IMR-90 (cell line): ENCODE measurements around the gene RGMB. TPM values are rescaled to one million over a fixed set of nuclear protein-coding genes. Genes with fewer than 3 reads are reported as not detected.
A peak's percentile ranks its signal among the peaks of the same experiment; 100 is the strongest.

Experiments used
- ATAC-seq: fragments of 200-7000 bp; cut with Tn5 transposase; 2 replicates; pipeline ENCODE4 v1.9.1; 2020; ENCODE audit warnings: low read depth, mild to moderate bottlenecking, moderate library complexity
- BruUV-seq: library from RNA; stranded (reverse); fragments of 400-500 nt; replicated peaks from 2 replicates; lab custom pipeline; 2021; lab: Mats Ljungman, UMichigan
- CTCF ChIA-PET: fragments of 300-600 bp; formaldehyde crosslinking; extraction: SDS; loops from one replicate; lab custom pipeline; 2021; ENCODE audit warnings: antibody characterized with exemption; lab: Yijun Ruan, JAX
- POLR2A ChIA-PET: fragments of 300-600 bp; sonication (Branson Sonifier 250); formaldehyde crosslinking; loops from one replicate; lab custom pipeline; 2022; ENCODE audit warnings: antibody characterized with exemption; ENCODE audit not compliant: unreplicated experiment; lab: Charles Lee
- DNase-seq: peaks from one replicate; pipeline ENCODE4 v3.0.0; 2013
- H2AFZ ChIP-seq: replicated peaks from 2 replicates; pipeline ENCODE3; 2013; ENCODE audit warnings: low read length, mild to moderate bottlenecking; ENCODE audit not compliant: poor library complexity
- H2AK5ac ChIP-seq: 2 replicates; pipeline ENCODE4 v1.6.1; 2013; ENCODE audit warnings: low read depth, low read length, inconsistent platforms
- H2AK9ac ChIP-seq: replicated peaks from 2 replicates; pipeline ENCODE3; 2013; ENCODE audit warnings: mild to moderate bottlenecking, low read depth, low read length, moderate library complexity; ENCODE audit not compliant: poor library complexity
- H2BK120ac ChIP-seq: 2 replicates; pipeline ENCODE4 v1.6.1; 2013; ENCODE audit warnings: low read depth, low read length, inconsistent platforms
- H2BK15ac ChIP-seq: 3 replicates; pipeline ENCODE4 v1.6.1; 2013; ENCODE audit warnings: low read depth, low read length, inconsistent platforms
- H2BK20ac ChIP-seq: 2 replicates; pipeline ENCODE4 v1.6.1; 2013; ENCODE audit warnings: low read depth, mild to moderate bottlenecking, inconsistent platforms, low read length, moderate library complexity
- H2BK5ac ChIP-seq: 2 replicates; pipeline ENCODE4 v1.6.1; 2013; ENCODE audit warnings: mild to moderate bottlenecking, low read depth, low read length, inconsistent platforms; ENCODE audit not compliant: poor library complexity, severe bottlenecking
- H3K14ac ChIP-seq: replicated peaks from 2 replicates; pipeline ENCODE4 v1.6.1; 2013; ENCODE audit warnings: low read depth, low read length, inconsistent platforms
- H3K18ac ChIP-seq: 2 replicates; pipeline ENCODE4 v1.6.1; 2013; ENCODE audit warnings: low read depth, low read length, control low read depth
- H3K23ac ChIP-seq: 2 replicates; pipeline ENCODE4 v1.6.1; 2013; ENCODE audit warnings: low read depth, low read length, inconsistent platforms
- H3K27ac ChIP-seq: 2 replicates; pipeline ENCODE4 v1.5.1; 2013; ENCODE audit warnings: mild to moderate bottlenecking, control low read depth, low read length; ENCODE audit not compliant: insufficient read depth
- H3K27me3 ChIP-seq: 2 replicates; pipeline ENCODE4 v1.6.1; 2013; ENCODE audit warnings: low read length; ENCODE audit not compliant: control insufficient read depth, insufficient read depth
- H3K36me3 ChIP-seq: 2 replicates; pipeline ENCODE4 v1.6.1; 2013; ENCODE audit warnings: low read length, mixed read lengths; ENCODE audit not compliant: control insufficient read depth, insufficient read depth
- H3K4ac ChIP-seq: 2 replicates; pipeline ENCODE4 v1.6.1; 2013; ENCODE audit warnings: low read depth, low read length, inconsistent platforms
- H3K4me1 ChIP-seq: 2 replicates; pipeline ENCODE4 v1.6.1; 2013; ENCODE audit warnings: low read length, mixed read lengths; ENCODE audit not compliant: control insufficient read depth, insufficient read depth
- H3K4me2 ChIP-seq: 2 replicates; pipeline ENCODE4 v1.6.1; 2013; ENCODE audit warnings: low read depth, mild to moderate bottlenecking, control low read depth, low read length, moderate library complexity
- H3K4me3 ChIP-seq: 2 replicates; pipeline ENCODE4 v1.5.1; 2013; ENCODE audit warnings: low read depth, mild to moderate bottlenecking, control low read depth, low read length, moderate library complexity; ENCODE audit not compliant: insufficient read depth
- H3K56ac ChIP-seq: 2 replicates; pipeline ENCODE4 v1.6.1; 2013; ENCODE audit warnings: low read length, inconsistent platforms; ENCODE audit not compliant: insufficient read depth; ENCODE audit errors: extremely low read depth
- H3K79me1 ChIP-seq, 2 experiments: 2 replicates each; pipeline ENCODE4 v1.6.1; 2013; ENCODE audit warnings: low read length in 2 of 2, inconsistent platforms in 1 of 2, low read depth in 1 of 2
- H3K9ac ChIP-seq: 2 replicates; pipeline ENCODE4 v1.6.1; 2013; ENCODE audit warnings: low read depth, low read length, control low read depth
- H3K9me1 ChIP-seq: 2 replicates; pipeline ENCODE4 v1.6.1; 2013; ENCODE audit warnings: low read length, inconsistent platforms; ENCODE audit not compliant: insufficient read depth
- H3K9me3 ChIP-seq: 2 replicates; pipeline ENCODE4 v1.6.1; 2013; ENCODE audit warnings: low read length; ENCODE audit not compliant: control insufficient read depth, insufficient read depth
- H4K20me1 ChIP-seq: 2 replicates; pipeline ENCODE4 v1.6.1; 2013; ENCODE audit warnings: low read length, inconsistent platforms; ENCODE audit not compliant: insufficient read depth
- H4K5ac ChIP-seq: 2 replicates; pipeline ENCODE4 v1.6.1; 2013; ENCODE audit warnings: mild to moderate bottlenecking, low read depth, low read length, control low read depth
- H4K8ac ChIP-seq, 2 experiments: 2 replicates each; pipeline ENCODE4 v1.6.1; 2013; ENCODE audit warnings: low read depth in 2 of 2, low read length in 2 of 2, control low read depth in 1 of 2, inconsistent platforms in 1 of 2
- H4K91ac ChIP-seq: 2 replicates; pipeline ENCODE4 v1.6.1; 2013; ENCODE audit warnings: low read depth, low read length, inconsistent platforms; ENCODE audit not compliant: insufficient read depth
- RCOR1 ChIP-seq: IDR thresholded peaks from 2 replicates; pipeline ENCODE4 v1.6.1; 2012; ENCODE audit warnings: mild to moderate bottlenecking, low read length, improper control_type of control experiment; ENCODE audit not compliant: insufficient replicate concordance
- WGBS, 2 experiments: methylation state at CpG; one replicate each; pipeline versions ENCODE4 v1.1.5 to v1.1.7; 2013; ENCODE audit warnings: missing lambda C conversion rate in 2 of 2; ENCODE audit not compliant: insufficient read length in 1 of 2; ENCODE audit errors: extremely low coverage in 2 of 2; 5-methylcytosine and 5-hydroxymethylcytosine counted together
- dilution Hi-C: fragments of 300-500 bp; cut with HindIII; formaldehyde crosslinking; loops from one replicate; pipeline ENCODE4 v1.14.3; 2018; ENCODE audit warnings: low sequenced_read_pairs; ENCODE audit not compliant: unreplicated experiment
- in situ Hi-C: fragments of 300-500 bp; cut with MboI; formaldehyde crosslinking; loops from 3 replicates; pipeline ENCODE4 v1.14.3; 2019; ENCODE audit warnings: low sequenced_read_pairs, inconsistent platforms, mixed read lengths
- intact Hi-C: fragments of 100-400 bp; cut with micrococcal nuclease; formaldehyde crosslinking; loops from 2 replicates; pipeline ENCODE4 v1.10.0; 2022
- polyA plus RNA-seq, 3 experiments: library from polyadenylated mRNA; depleted of rRNA; stranded (reverse); fragments of >200 nt; gene quantifications; 2 replicates each; pipeline ENCODE4 v1.2.3, GENCODE V29; 2012; ENCODE audit warnings: low replicate concordance in 1 of 3
- total RNA-seq: library from RNA; depleted of rRNA; stranded (reverse); fragments of >200 nt; gene quantifications from 2 replicates; pipeline ENCODE4 v1.2.3, GENCODE V29; 2012

RGMB gene
- total and polyA plus RNA-seq, 2 of the 4 experiments (the other 2 are of a cell fraction), result 74.4 to 129 TPM

DNA sequence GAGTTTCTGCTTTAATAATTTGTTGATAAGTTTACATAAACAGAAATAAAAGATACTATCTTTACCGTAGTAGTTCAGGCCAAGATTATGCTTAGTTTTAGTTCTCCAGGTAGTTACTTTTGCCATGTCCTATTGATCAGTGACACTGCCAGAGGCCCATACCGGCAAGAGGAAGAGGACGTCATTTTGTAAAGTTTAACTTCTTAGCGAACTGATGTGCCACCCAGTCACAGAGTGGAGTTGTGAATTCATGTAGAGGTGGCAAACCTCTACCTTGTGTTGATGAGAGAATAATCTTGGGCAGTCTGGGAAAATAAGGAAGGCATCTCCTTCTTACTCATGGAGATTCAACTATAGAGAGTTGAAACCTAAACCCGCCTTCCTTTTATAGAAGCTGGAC lies 21.8 kb downstream of the RGMB start:
- ATAC-seq (no peak), DNase-seq (no peak)
- no peak overlapping the region for H3K56ac ChIP-seq
- H3K4me2 ChIP-seq, result no peak overlapping the region
- H2AK5ac ChIP-seq, result no peak overlapping the region
- no peak overlapping the region for H2BK15ac ChIP-seq
- TF ChIP-seq RCOR1, result no peak
- H3K4ac ChIP-seq, result peak overlapping the region; percentile 58; the same call in 1 of the 2 replicates
- H3K9me1 ChIP-seq, result peaks cover 20% of the 10 kb centered on the region
- intact Hi-C loops (loop anchor here (5.0 kb wide), 1 partner anchor 237 kb away; no protein-coding TSS in a partner anchor), dilution Hi-C loops (no loop called here), in situ Hi-C loops (loop anchor here (25.0 kb wide), 1 partner anchor 1258 kb away; no protein-coding TSS in a partner anchor)
- 0 out of 2 replicates have a peak overlapping the region, but pooled peaks have one; percentile 38 for H3K23ac ChIP-seq
- H4K8ac ChIP-seq, result no peak overlapping the region
- TSS peak; percentile 67 for BruUV-seq
- H4K5ac ChIP-seq, result no peak overlapping the region
- no peak overlapping the region for H4K91ac ChIP-seq
- H2AK9ac ChIP-seq, result no peak overlapping the region
- H3K36me3 ChIP-seq, result peaks cover 17% of the 10 kb centered on the region
- no peaks in the 10 kb centered on the region for H3K9me3 ChIP-seq
- ChIA-PET POLR2A (no interaction called here), CTCF (interaction anchor here (0.9 to 1.4 kb wide), 3 partner anchors 9 to 26 kb away, joined by 3 to 6 read pairs (median 4); no protein-coding TSS in a partner anchor)
- WGBS, 2 experiments, result 100% methylated on average over 3 of the region's 5 CpGs; no CpG with 5 or more reads in 1 of the 2 experiments
- H3K79me1 ChIP-seq, result peaks cover 20 to 61% of the 10 kb centered on the region in 2 experiments
- H3K14ac ChIP-seq, result no peak overlapping the region
- no peaks in the 10 kb centered on the region; the same call in 1 of the 2 replicates for H3K4me1 ChIP-seq
- no peak overlapping the region for H3K9ac ChIP-seq
- no peak overlapping the region for H3K4me3 ChIP-seq
- no peak overlapping the region for H2AFZ ChIP-seq
- no peak overlapping the region for H3K27ac ChIP-seq
- no peak overlapping the region for H2BK20ac ChIP-seq
- peaks cover 73% of the 10 kb centered on the region for H4K20me1 ChIP-seq
- no peaks in the 10 kb centered on the region for H3K27me3 ChIP-seq
- no peak overlapping the region for H2BK120ac ChIP-seq
- H2BK5ac ChIP-seq, result no peak overlapping the region
- H3K18ac ChIP-seq, result no peak overlapping the region
